RWPE2 (cell line): ENCODE data around the gene PJA1.

ENCODE experiments used
- ATAC-seq: fragments of 200-7000 bp; cut with Tn5 transposase; 3 replicates; pipeline ENCODE4 v1.9.1; 2021; ENCODE audit warnings: low read depth
- DNase-seq: peaks from one replicate; pipeline ENCODE4 v3.0.0-alpha.2; 2020; ENCODE audit warnings: low spot score
- H3K27ac ChIP-seq: fragments of 450-650 bp; 2 replicates; pipeline ENCODE4 v1.5.1; 2017; ENCODE audit warnings: mild to moderate bottlenecking; ENCODE audit not compliant: poor library complexity, severe bottlenecking
- H3K27me3 ChIP-seq: fragments of 250-450 bp; sonication (Bioruptor Pico); 2 replicates; pipeline ENCODE4 v1.5.1; 2021; ENCODE audit warnings: mild to moderate bottlenecking, moderate library complexity; ENCODE audit not compliant: insufficient read depth, poor library complexity, severe bottlenecking
- H3K36me3 ChIP-seq: fragments of 250-450 bp; sonication (Bioruptor Pico); 2 replicates; pipeline ENCODE4 v1.5.1; 2020; ENCODE audit warnings: low read depth, mild to moderate bottlenecking, moderate library complexity
- H3K4me1 ChIP-seq: fragments of 250-450 bp; sonication (Bioruptor Pico); 2 replicates; pipeline ENCODE4 v1.5.1; 2021; ENCODE audit warnings: mild to moderate bottlenecking, moderate library complexity; ENCODE audit not compliant: insufficient read depth, poor library complexity, severe bottlenecking
- H3K4me3 ChIP-seq: fragments of 250-450 bp; sonication (Bioruptor Pico); 2 replicates; pipeline ENCODE4 v1.5.1; 2021; ENCODE audit warnings: mild to moderate bottlenecking, moderate library complexity; ENCODE audit not compliant: severe bottlenecking
- H3K9me3 ChIP-seq: fragments of 250-450 bp; sonication (Bioruptor Pico); 2 replicates; pipeline ENCODE4 v1.5.1; 2021; ENCODE audit warnings: mild to moderate bottlenecking, moderate library complexity; ENCODE audit not compliant: severe bottlenecking
- CTCF ChIP-seq: fragments of 450-650 bp; IDR thresholded peaks from one replicate; pipeline ENCODE4 v1.5.1; 2017; ENCODE audit warnings: mild to moderate bottlenecking, moderate library complexity; ENCODE audit not compliant: poor library complexity, severe bottlenecking

Gene PJA1

GRCh38 chrX:69192603-69193002, 27.4 kb upstream of the PJA1 start:
- no peak for DNase-seq

GRCh38 chrX:69189576-69190371, 24.5 kb upstream of the PJA1 start:
- Histone ChIP-seq H3K9me3 (no peaks in the 10 kb centered on the region), H3K27me3 (no peaks in the 10 kb centered on the region), H3K4me3 (no peak overlapping the region), H3K36me3 (no peaks in the 10 kb centered on the region), H3K4me1 (no peaks in the 10 kb centered on the region), H3K27ac (no peak overlapping the region)
- ATAC-seq, result no peak
- TF ChIP-seq CTCF, result no peak
- no peak for DNase-seq

More at GRCh38 chrX:69192603-69193002, 27.4 kb upstream of the PJA1 start:
- Histone ChIP-seq H3K27me3 (no peaks in the 10 kb centered on the region), H3K36me3 (no peaks in the 10 kb centered on the region), H3K27ac (no peak overlapping the region), H3K4me1 (no peaks in the 10 kb centered on the region), H3K9me3 (no peaks in the 10 kb centered on the region), H3K4me3 (no peak overlapping the region)
- no peak for TF ChIP-seq CTCF
- no peak for ATAC-seq

- no peak for ATAC-seq
- no peaks in the 10 kb centered on the region for H3K36me3 ChIP-seq
- H3K27ac ChIP-seq, result no peak overlapping the region
- H3K27me3 ChIP-seq, result no peaks in the 10 kb centered on the region
- TF ChIP-seq CTCF, result no peak
- DNase-seq, result no peak
- H3K4me3 ChIP-seq, result no peak overlapping the region
- H3K4me1 ChIP-seq, result no peaks in the 10 kb centered on the region
- no peaks in the 10 kb centered on the region for H3K9me3 ChIP-seq
Measured at GRCh38 chrX:69186651-69187050, 21.4 kb upstream of the PJA1 start.

GRCh38 chrX:69185886-69186285, 20.6 kb upstream of the PJA1 start:
- Histone ChIP-seq H3K27me3 (no peaks in the 10 kb centered on the region), H3K4me1 (no peaks in the 10 kb centered on the region), H3K36me3 (no peaks in the 10 kb centered on the region), H3K27ac (no peak overlapping the region), H3K9me3 (no peaks in the 10 kb centered on the region), H3K4me3 (no peak overlapping the region)
- TF ChIP-seq CTCF, result no peak
- ATAC-seq (no peak), DNase-seq (no peak)

GRCh38 chrX:69185141-69185540, 19.9 kb upstream of the PJA1 start:
- H3K4me3 ChIP-seq, result no peak overlapping the region
- no peaks in the 10 kb centered on the region for H3K36me3 ChIP-seq
- no peaks in the 10 kb centered on the region for H3K27me3 ChIP-seq
- no peak overlapping the region for H3K27ac ChIP-seq
- DNase-seq, result no peak
- no peaks in the 10 kb centered on the region for H3K9me3 ChIP-seq
- no peaks in the 10 kb centered on the region for H3K4me1 ChIP-seq
- ATAC-seq, result no peak
- TF ChIP-seq CTCF, result no peak
